HS-27A (cell line): ENCODE data around the gene SHANK1.

Experiments used
- DNase-seq: peaks from one replicate; pipeline ENCODE4 v3.0.0-alpha.2; 2012; ENCODE audit warnings: low read depth, missing footprints

SHANK1 gene

GRCh38 chr19:50711805-50712204 is 7.8 kb downstream of the SHANK1 start:
- DNase-seq: no peak

- DNase-seq: no peak
These were observed 8.4 kb downstream of the SHANK1 start for GRCh38 chr19:50711196-50711595.

GRCh38 chr19:50710612-50711011 is 9.0 kb downstream of the SHANK1 start:
- no peak for DNase-seq

- DNase-seq: no peak
These were observed 9.5 kb downstream of the SHANK1 start for GRCh38 chr19:50710094-50710493.

- no peak for DNase-seq
These were observed 11.3 kb downstream of the SHANK1 start for GRCh38 chr19:50708179-50708879.

- DNase-seq: no peak
These were observed 13.2 kb downstream of the SHANK1 start for GRCh38 chr19:50706387-50706786.

GRCh38 chr19:50705422-50706019 is 14.1 kb downstream of the SHANK1 start:
- DNase-seq: peak; percentile 55

GRCh38 chr19:50703915-50704796 is 15.4 kb downstream of the SHANK1 start:
- DNase-seq: no peak

- no peak for DNase-seq
These were observed 16.5 kb downstream of the SHANK1 start for GRCh38 chr19:50702871-50703829.

- no peak for DNase-seq
These were observed 17.3 kb downstream of the SHANK1 start for GRCh38 chr19:50702158-50702870.

- DNase-seq: no peak
These were observed 18.1 kb downstream of the SHANK1 start for GRCh38 chr19:50701367-50701985.

GRCh38 chr19:50697414-50698124 is 22.0 kb downstream of the SHANK1 start:
- DNase-seq: no peak

GRCh38 chr19:50696094-50696483 is 23.5 kb downstream of the SHANK1 start:
- DNase-seq: no peak

GRCh38 chr19:50695251-50696093 is 24.1 kb downstream of the SHANK1 start:
- no peak for DNase-seq

GRCh38 chr19:50694815-50695145 is 24.8 kb downstream of the SHANK1 start:
- DNase-seq: no peak

GRCh38 chr19:50693064-50693975 is 26.3 kb downstream of the SHANK1 start:
- no peak for DNase-seq

GRCh38 chr19:50690439-50690838 is 29.2 kb downstream of the SHANK1 start:
- DNase-seq: no peak

GRCh38 chr19:50688766-50689165 is 30.8 kb downstream of the SHANK1 start:
- no peak for DNase-seq
